SU-DHL-6 (cell line): ENCODE results near the gene PHTF2.

Source experiments
- CTCF ChIP-seq: fragments of 200-600 bp; sonication (generic); IDR thresholded peaks from one replicate; pipeline ENCODE4 v1.5.1; 2017; ENCODE audit warnings: antibody characterized with exemption, mild to moderate bottlenecking, low read length, moderate library complexity; ENCODE audit not compliant: insufficient read depth, poor library complexity, severe bottlenecking
- EZH2phosphoT487 ChIP-seq: fragments of 200-600 bp; sonication (generic), shearing (Covaris generic); conservative IDR thresholded peaks from 2 replicates; pipeline ENCODE4 v1.6.1; 2018; ENCODE audit warnings: mild to moderate bottlenecking, antibody characterized with exemption, low read length, moderate library complexity, mixed read lengths

GRCh38 chr7:77904252-77904651 lies 105.7 kb downstream of the PHTF2 start:
- TF ChIP-seq CTCF: no peak
- no peak for TF ChIP-seq EZH2phosphoT487
